ENCODE data around the gene GRAMD1B.

DNA sequence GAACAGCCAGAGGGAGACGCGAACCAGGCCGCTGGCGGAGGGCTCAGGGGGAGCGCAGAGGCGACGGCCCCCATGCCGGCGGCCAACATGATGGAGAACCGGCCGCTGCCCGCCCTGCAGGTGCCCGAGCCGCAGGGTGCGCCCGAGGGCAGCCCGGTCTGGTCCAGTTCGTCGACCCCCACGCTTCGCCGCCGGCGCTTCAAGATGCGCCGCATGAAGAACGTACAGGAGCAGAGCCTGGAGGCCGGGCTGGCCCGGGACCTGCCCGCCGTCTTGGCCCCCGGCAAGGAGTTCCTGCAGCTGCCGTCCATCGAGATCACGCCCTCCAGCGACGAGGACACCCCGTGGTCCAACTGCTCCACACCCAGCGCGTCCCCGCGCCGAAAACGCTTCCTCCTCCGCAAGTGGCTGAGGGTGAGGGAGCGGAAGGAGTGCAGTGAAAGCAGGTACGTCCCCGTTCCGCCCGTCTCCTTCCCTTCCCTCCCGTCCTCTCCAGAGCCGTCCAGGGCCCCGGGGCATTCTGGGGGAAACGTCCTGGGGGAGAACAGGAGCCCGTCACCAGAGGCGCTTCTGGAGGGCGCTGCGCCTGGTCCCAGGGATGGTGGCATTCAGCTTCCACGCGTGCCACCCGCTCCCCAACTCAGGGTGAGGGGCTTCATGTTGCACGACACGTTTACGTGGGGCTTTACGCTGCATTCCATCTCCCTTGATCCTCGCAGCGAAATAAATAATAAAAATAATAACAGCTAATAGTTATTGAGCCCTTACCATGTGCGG is 840 bp downstream of the GRAMD1B start:
- TF ChIP-seq, protein P1, sequence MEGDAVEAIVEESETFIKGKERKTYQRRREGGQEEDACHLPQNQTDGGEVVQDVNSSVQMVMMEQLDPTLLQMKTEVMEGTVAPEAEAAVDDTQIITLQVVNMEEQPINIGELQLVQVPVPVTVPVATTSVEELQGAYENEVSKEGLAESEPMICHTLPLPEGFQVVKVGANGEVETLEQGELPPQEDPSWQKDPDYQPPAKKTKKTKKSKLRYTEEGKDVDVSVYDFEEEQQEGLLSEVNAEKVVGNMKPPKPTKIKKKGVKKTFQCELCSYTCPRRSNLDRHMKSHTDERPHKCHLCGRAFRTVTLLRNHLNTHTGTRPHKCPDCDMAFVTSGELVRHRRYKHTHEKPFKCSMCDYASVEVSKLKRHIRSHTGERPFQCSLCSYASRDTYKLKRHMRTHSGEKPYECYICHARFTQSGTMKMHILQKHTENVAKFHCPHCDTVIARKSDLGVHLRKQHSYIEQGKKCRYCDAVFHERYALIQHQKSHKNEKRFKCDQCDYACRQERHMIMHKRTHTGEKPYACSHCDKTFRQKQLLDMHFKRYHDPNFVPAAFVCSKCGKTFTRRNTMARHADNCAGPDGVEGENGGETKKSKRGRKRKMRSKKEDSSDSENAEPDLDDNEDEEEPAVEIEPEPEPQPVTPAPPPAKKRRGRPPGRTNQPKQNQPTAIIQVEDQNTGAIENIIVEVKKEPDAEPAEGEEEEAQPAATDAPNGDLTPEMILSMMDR (conservative IDR thresholded peaks at IDR 0.05), result no peak
- TF ChIP-seq EZH2 (IDR thresholded peaks at IDR 0.05; ENCODE audit: low read depth), result no peak
